ENCODE measurements around the gene KPTN. TPM values are rescaled to one million over a fixed set of nuclear protein-coding genes. Genes with fewer than 3 reads are reported as not detected.

The KPTN gene
- total and polyA plus RNA-seq, 4 donors = 2.3 to 6.0 (median 4.0) TPM

DNA sequence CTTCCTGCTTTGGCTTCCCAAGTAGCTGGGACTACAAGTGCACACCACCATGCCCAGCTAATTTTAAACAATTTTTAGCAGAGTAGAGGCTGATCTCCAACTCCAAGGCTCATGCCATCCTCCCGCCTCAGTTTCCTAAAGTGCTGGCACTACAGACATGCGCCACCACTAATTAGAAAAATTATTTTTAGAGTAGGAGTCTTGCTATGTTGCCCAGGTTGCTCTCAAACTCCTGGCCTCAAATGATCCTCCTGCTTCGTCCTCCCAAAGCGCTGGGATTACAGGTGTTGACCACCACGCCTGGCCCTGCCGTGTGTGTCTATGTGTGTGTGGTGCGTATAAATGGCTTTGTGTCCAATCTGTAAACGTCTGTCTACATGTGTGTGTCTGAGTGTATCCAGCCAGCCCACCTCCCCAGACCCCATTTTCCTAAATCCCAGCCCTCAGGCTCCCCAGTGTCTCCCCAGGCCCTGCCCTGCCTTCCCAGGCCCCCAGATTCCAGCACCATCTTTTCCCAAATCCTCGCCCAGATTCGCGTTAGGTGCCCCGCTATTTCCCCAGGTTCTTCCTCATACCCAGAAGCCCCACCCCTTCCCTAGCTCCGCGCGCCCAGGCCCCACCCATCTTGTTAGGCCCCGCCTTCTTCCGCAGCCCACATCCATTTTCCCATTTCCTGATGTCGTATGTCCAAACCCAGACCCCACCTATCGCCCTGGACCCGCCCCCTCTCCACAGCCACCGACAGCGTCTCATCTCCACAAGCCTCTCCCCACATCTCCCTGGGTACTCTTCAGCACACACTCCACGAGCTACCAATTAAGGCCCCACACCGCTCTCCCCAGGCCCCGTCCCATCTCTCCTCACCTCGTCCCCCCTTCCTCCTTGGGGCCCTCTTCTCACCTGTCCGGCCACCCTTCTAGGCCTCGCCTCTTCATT lies 37.2 kb downstream of the KPTN start:
- no peak for TF ChIP-seq FOXA2 (IDR thresholded peaks at IDR 0.05)
- TF ChIP-seq, protein P1, sequence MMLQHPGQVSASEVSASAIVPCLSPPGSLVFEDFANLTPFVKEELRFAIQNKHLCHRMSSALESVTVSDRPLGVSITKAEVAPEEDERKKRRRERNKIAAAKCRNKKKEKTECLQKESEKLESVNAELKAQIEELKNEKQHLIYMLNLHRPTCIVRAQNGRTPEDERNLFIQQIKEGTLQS (IDR thresholded peaks at IDR 0.05) = no peak
- Histone ChIP-seq H3K36me3 (ENCODE audit: control insufficient read depth in 4 of 4, insufficient read depth in 3 of 4, low read depth in 1 of 4, low read length in 3 of 4) (no peaks in the 10 kb centered on the region), H3K9me3 (ENCODE audit: control insufficient read depth in 4 of 4, low read length in 3 of 4) (peaks cover 0 to 3% (median under 1%) of the 10 kb centered on the region in 4 donors), H3K4me3 (ENCODE audit: low read depth in 1 of 3, low read length in 3 of 3) (no peak overlapping the region), H3K27me3 (ENCODE audit: control insufficient read depth in 4 of 4, insufficient read depth in 4 of 4, low read length in 3 of 4) (peaks cover 6 to 14% (median 8%) of the 10 kb centered on the region in 4 donors), H3K4me1 (ENCODE audit: control insufficient read depth in 4 of 4, insufficient read depth in 4 of 4, low read length in 3 of 4) (peaks cover 0 to 14% (median 9%) of the 10 kb centered on the region in 4 donors), H3K27ac (ENCODE audit: low read depth in 1 of 2, low read length in 2 of 2) (no peak overlapping the region), H3K9ac (ENCODE audit: low read depth in 1 of 2, low read length in 2 of 2) (no peak overlapping the region)
- DNase-seq (ENCODE audit: low spot score) = no peak
- WGBS = 19% methylated on average over 28 of the region's 28 CpGs

DNA sequence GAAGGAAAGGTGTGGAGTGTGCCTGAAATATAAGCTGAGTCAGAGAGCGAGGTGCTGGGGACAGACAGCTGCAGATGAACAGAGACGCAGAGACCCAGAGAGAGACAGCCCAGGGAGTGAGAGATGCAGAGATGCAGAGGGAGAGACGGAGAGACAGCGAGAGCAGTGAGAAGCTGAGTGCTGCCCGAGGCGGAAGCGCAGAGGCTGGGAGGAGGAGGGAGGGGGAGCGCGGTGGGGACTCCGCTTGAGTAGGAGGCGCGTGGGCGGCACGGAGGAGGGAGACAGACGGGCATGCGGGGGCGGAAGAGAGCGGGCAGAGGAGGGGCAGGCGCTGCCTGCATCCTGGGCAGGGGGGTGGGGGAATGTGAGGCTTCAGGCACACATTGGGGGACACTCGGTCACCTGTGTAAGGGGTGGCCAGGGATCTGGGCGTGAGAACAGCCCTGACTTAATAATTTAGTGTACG lies 38.0 kb downstream of the KPTN start:
- Histone ChIP-seq H3K27ac (ENCODE audit: low read depth in 1 of 2, low read length in 2 of 2) (no peak overlapping the region), H3K27me3 (ENCODE audit: control insufficient read depth in 4 of 4, insufficient read depth in 4 of 4, low read length in 3 of 4) (peaks cover 6 to 14% (median 8%) of the 10 kb centered on the region in 4 donors), H3K9me3 (ENCODE audit: control insufficient read depth in 4 of 4, low read length in 3 of 4) (peaks cover 0 to 3% (median under 1%) of the 10 kb centered on the region in 4 donors), H3K4me3 (ENCODE audit: low read depth in 1 of 3, low read length in 3 of 3) (no peak overlapping the region), H3K36me3 (ENCODE audit: control insufficient read depth in 4 of 4, insufficient read depth in 3 of 4, low read depth in 1 of 4, low read length in 3 of 4) (no peaks in the 10 kb centered on the region), H3K9ac (ENCODE audit: low read depth in 1 of 2, low read length in 2 of 2) (no peak overlapping the region), H3K4me1 (ENCODE audit: control insufficient read depth in 4 of 4, insufficient read depth in 4 of 4, low read length in 3 of 4) (peaks cover 0 to 14% (median 9%) of the 10 kb centered on the region in 4 donors)
- DNase-seq (ENCODE audit: low spot score) = no peak
- TF ChIP-seq RAD21 (IDR thresholded peaks at IDR 0.05) (no peak), FOXA2 (IDR thresholded peaks at IDR 0.05) (no peak), NR2F2 (IDR thresholded peaks at IDR 0.05) (no peak), HNF4G (IDR thresholded peaks at IDR 0.05) (no peak), EGR1 (IDR thresholded peaks at IDR 0.05; ENCODE audit: low read depth in 2 of 2) (no peak), FOXA1 (IDR thresholded peaks at IDR 0.05) (no peak), RXRA (IDR thresholded peaks at IDR 0.05) (no peak)
- TF ChIP-seq, protein P1 (IDR thresholded peaks at IDR 0.05) = no peak
- TF ChIP-seq, protein P2, sequence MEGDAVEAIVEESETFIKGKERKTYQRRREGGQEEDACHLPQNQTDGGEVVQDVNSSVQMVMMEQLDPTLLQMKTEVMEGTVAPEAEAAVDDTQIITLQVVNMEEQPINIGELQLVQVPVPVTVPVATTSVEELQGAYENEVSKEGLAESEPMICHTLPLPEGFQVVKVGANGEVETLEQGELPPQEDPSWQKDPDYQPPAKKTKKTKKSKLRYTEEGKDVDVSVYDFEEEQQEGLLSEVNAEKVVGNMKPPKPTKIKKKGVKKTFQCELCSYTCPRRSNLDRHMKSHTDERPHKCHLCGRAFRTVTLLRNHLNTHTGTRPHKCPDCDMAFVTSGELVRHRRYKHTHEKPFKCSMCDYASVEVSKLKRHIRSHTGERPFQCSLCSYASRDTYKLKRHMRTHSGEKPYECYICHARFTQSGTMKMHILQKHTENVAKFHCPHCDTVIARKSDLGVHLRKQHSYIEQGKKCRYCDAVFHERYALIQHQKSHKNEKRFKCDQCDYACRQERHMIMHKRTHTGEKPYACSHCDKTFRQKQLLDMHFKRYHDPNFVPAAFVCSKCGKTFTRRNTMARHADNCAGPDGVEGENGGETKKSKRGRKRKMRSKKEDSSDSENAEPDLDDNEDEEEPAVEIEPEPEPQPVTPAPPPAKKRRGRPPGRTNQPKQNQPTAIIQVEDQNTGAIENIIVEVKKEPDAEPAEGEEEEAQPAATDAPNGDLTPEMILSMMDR (IDR thresholded peaks at IDR 0.05; ENCODE audit: low read depth, low read length, missing input control) = no peak
- TF ChIP-seq, protein P3, sequence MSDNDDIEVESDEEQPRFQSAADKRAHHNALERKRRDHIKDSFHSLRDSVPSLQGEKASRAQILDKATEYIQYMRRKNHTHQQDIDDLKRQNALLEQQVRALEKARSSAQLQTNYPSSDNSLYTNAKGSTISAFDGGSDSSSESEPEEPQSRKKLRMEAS (IDR thresholded peaks at IDR 0.05) = no peak
- TF ChIP-seq, protein P4, sequence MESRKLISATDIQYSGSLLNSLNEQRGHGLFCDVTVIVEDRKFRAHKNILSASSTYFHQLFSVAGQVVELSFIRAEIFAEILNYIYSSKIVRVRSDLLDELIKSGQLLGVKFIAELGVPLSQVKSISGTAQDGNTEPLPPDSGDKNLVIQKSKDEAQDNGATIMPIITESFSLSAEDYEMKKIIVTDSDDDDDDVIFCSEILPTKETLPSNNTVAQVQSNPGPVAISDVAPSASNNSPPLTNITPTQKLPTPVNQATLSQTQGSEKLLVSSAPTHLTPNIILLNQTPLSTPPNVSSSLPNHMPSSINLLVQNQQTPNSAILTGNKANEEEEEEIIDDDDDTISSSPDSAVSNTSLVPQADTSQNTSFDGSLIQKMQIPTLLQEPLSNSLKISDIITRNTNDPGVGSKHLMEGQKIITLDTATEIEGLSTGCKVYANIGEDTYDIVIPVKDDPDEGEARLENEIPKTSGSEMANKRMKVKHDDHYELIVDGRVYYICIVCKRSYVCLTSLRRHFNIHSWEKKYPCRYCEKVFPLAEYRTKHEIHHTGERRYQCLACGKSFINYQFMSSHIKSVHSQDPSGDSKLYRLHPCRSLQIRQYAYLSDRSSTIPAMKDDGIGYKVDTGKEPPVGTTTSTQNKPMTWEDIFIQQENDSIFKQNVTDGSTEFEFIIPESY (IDR thresholded peaks at IDR 0.05) = no peak
- 9% methylated on average over 22 of the region's 22 CpGs for WGBS

Data from liver (tissue), 9 donors.